HepG2 (cell line): ENCODE measurements around the gene NTN4. TPM values are rescaled to one million over a fixed set of nuclear protein-coding genes. Genes with fewer than 3 reads are reported as not detected.

Experiments used
- BCLAF1 ChIP-seq: fragments of 450-650 bp; IDR thresholded peaks from 2 replicates; pipeline ENCODE4 v1.6.1; 2017; ENCODE audit warnings: mild to moderate bottlenecking
- CEBPG ChIP-seq: IDR thresholded peaks from 2 replicates; pipeline ENCODE4 v1.6.1; 2016
- FOXK2 ChIP-seq: fragments of 450-650 bp; IDR thresholded peaks from 2 replicates; pipeline ENCODE4 v1.6.1; 2016
- MBNL3 ChIP-seq: fragments of 250-450 bp; sonication (Bioruptor Pico); conservative IDR thresholded peaks from 2 replicates; pipeline ENCODE4 v1.8.0; 2022; ENCODE audit warnings: mild to moderate bottlenecking, inconsistent platforms
- TCF12 ChIP-seq, 2 experiments: fragments of 450-650 bp in 1 of 2; sonication (generic) in 1 of 2; formaldehyde crosslinking in 1 of 2; IDR thresholded peaks; 2 replicates each; pipeline versions ENCODE4 v1.6.1 to v1.8.0; 2017 to 2022; ENCODE audit warnings: antibody characterized with exemption in 1 of 2, mild to moderate bottlenecking in 1 of 2, missing genetic modification reagents in 1 of 2, moderate library complexity in 1 of 2
- YY1 ChIP-seq: IDR thresholded peaks from 2 replicates; pipeline ENCODE4 v1.6.1; 2011; ENCODE audit warnings: low read length, low read depth, moderate library complexity, mild to moderate bottlenecking; ENCODE audit not compliant: insufficient read depth, insufficient replicate concordance
- ZGPAT ChIP-seq: IDR thresholded peaks from 2 replicates; pipeline ENCODE4 v1.6.1; 2016; ENCODE audit warnings: mild to moderate bottlenecking
- ZKSCAN8 ChIP-seq: IDR thresholded peaks from 2 replicates; pipeline ENCODE4 v1.6.1; 2016; ENCODE audit warnings: borderline replicate concordance, missing genetic modification reagents, missing compliant biosample characterization
- ZNF350 ChIP-seq: sonication (generic); formaldehyde crosslinking; IDR thresholded peaks from 2 replicates; pipeline ENCODE4 v1.4.0; 2020; ENCODE audit warnings: mild to moderate bottlenecking, low read depth, missing genetic modification reagents, borderline replicate concordance
- polyA plus RNA-seq, 8 experiments: library from polyadenylated mRNA; depleted of rRNA in 3 of 8; stranded (reverse) in 7 of 8; unstranded in 1 of 8; fragments of >200 nt; fragmentation: Illumina TruSeq in 4 of 8; extraction: Trizol in 4 of 8; gene quantifications; 2 replicates each; pipeline versions ENCODE4 v1.2.1 to v1.2.3, GENCODE V29; 2011 to 2016; ENCODE audit warnings: low read depth in 4 of 8, missing spikeins in 1 of 8, mixed read lengths in 1 of 8; ENCODE audit not compliant: insufficient read depth in 1 of 8
- total RNA-seq, 5 experiments: library from RNA; depleted of rRNA; stranded (reverse); fragments of >200 nt; fragmentation: Illumina TruSeq; extraction: Trizol; gene quantifications; 2 replicates each; pipeline ENCODE4 v1.2.3, GENCODE V29; 2016; ENCODE audit warnings: low read depth in 1 of 5
- TF ChIP-seq, protein P1 (sequence below): sonication (generic); formaldehyde crosslinking; IDR thresholded peaks from 2 replicates; pipeline ENCODE4 v1.5.0; 2020; ENCODE audit warnings: mild to moderate bottlenecking, missing genetic modification reagents, borderline replicate concordance
- TF ChIP-seq, protein P2 (sequence below): sonication (generic); formaldehyde crosslinking; conservative IDR thresholded peaks from 2 replicates; pipeline ENCODE4 v1.4.0; 2020; ENCODE audit warnings: missing genetic modification reagents
- TF ChIP-seq, protein P3 (sequence below): sonication (generic); formaldehyde crosslinking; IDR thresholded peaks from 2 replicates; pipeline ENCODE4 v1.4.0; 2020; ENCODE audit warnings: missing genetic modification reagents, borderline replicate concordance

The NTN4 gene
- total and polyA plus RNA-seq, 2 of the 13 experiments (the other 11 are each of a cell fraction or from before 2014, with no cell fraction given) = 7.8 to 11.5 TPM

- TF ChIP-seq, protein P1, sequence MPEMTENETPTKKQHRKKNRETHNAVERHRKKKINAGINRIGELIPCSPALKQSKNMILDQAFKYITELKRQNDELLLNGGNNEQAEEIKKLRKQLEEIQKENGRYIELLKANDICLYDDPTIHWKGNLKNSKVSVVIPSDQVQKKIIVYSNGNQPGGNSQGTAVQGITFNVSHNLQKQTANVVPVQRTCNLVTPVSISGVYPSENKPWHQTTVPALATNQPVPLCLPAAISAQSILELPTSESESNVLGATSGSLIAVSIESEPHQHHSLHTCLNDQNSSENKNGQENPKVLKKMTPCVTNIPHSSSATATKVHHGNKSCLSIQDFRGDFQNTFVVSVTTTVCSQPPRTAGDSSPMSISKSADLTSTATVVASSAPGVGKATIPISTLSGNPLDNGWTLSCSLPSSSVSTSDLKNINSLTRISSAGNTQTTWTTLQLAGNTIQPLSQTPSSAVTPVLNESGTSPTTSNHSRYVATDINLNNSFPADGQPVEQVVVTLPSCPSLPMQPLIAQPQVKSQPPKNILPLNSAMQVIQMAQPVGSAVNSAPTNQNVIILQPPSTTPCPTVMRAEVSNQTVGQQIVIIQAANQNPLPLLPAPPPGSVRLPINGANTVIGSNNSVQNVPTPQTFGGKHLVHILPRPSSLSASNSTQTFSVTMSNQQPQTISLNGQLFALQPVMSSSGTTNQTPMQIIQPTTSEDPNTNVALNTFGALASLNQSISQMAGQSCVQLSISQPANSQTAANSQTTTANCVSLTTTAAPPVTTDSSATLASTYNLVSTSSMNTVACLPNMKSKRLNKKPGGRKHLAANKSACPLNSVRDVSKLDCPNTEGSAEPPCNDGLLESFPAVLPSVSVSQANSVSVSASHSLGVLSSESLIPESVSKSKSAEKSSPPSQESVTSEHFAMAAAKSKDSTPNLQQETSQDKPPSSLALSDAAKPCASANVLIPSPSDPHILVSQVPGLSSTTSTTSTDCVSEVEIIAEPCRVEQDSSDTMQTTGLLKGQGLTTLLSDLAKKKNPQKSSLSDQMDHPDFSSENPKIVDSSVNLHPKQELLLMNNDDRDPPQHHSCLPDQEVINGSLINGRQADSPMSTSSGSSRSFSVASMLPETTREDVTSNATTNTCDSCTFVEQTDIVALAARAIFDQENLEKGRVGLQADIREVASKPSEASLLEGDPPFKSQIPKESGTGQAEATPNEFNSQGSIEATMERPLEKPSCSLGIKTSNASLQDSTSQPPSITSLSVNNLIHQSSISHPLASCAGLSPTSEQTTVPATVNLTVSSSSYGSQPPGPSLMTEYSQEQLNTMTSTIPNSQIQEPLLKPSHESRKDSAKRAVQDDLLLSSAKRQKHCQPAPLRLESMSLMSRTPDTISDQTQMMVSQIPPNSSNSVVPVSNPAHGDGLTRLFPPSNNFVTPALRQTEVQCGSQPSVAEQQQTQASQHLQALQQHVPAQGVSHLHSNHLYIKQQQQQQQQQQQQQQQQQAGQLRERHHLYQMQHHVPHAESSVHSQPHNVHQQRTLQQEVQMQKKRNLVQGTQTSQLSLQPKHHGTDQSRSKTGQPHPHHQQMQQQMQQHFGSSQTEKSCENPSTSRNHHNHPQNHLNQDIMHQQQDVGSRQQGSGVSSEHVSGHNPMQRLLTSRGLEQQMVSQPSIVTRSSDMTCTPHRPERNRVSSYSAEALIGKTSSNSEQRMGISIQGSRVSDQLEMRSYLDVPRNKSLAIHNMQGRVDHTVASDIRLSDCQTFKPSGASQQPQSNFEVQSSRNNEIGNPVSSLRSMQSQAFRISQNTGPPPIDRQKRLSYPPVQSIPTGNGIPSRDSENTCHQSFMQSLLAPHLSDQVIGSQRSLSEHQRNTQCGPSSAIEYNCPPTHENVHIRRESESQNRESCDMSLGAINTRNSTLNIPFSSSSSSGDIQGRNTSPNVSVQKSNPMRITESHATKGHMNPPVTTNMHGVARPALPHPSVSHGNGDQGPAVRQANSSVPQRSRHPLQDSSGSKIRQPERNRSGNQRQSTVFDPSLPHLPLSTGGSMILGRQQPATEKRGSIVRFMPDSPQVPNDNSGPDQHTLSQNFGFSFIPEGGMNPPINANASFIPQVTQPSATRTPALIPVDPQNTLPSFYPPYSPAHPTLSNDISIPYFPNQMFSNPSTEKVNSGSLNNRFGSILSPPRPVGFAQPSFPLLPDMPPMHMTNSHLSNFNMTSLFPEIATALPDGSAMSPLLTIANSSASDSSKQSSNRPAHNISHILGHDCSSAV (CRISPR knock-in tag) = no peak
- TF ChIP-seq ZKSCAN8 (0 out of 2 replicates have a peak, but pooled peaks have one; percentile 19), TCF12 (IDR thresholded peaks at IDR 0.05) (no peak), TCF12 (CRISPR knock-in tag; IDR thresholded peaks at IDR 0.05) (no peak), MBNL3 (CRISPR knock-in tag) (no peak), ZNF350 (CRISPR knock-in tag) (no peak), FOXK2 (no peak), BCLAF1 (no peak), CEBPG (CRISPR knock-in tag) (peak; percentile 9; the same call in 1 of the 2 replicates), ZGPAT (peak; percentile 45; the same call in 1 of the 2 replicates), YY1 (no peak)
- TF ChIP-seq, protein P2, sequence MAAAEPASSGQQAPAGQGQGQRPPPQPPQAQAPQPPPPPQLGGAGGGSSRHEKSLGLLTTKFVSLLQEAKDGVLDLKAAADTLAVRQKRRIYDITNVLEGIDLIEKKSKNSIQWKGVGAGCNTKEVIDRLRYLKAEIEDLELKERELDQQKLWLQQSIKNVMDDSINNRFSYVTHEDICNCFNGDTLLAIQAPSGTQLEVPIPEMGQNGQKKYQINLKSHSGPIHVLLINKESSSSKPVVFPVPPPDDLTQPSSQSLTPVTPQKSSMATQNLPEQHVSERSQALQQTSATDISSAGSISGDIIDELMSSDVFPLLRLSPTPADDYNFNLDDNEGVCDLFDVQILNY (CRISPR knock-in tag) = no peak
- TF ChIP-seq, protein P3, sequence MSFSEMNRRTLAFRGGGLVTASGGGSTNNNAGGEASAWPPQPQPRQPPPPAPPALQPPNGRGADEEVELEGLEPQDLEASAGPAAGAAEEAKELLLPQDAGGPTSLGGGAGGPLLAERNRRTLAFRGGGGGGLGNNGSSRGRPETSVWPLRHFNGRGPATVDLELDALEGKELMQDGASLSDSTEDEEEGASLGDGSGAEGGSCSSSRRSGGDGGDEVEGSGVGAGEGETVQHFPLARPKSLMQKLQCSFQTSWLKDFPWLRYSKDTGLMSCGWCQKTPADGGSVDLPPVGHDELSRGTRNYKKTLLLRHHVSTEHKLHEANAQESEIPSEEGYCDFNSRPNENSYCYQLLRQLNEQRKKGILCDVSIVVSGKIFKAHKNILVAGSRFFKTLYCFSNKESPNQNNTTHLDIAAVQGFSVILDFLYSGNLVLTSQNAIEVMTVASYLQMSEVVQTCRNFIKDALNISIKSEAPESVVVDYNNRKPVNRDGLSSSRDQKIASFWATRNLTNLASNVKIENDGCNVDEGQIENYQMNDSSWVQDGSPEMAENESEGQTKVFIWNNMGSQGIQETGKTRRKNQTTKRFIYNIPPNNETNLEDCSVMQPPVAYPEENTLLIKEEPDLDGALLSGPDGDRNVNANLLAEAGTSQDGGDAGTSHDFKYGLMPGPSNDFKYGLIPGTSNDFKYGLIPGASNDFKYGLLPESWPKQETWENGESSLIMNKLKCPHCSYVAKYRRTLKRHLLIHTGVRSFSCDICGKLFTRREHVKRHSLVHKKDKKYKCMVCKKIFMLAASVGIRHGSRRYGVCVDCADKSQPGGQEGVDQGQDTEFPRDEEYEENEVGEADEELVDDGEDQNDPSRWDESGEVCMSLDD (CRISPR knock-in tag) = no peak
Measured at GRCh38 chr12:95738024-95738611, 52.4 kb downstream of the NTN4 start (continued).
